DOHH2 (cell line): Measurements from ENCODE around the gene POMGNT2.

ENCODE experiments used
- CTCF ChIP-seq: fragments of 200-600 bp; sonication (generic); IDR thresholded peaks from one replicate; pipeline ENCODE4 v1.5.1; 2014; ENCODE audit warnings: antibody characterized with exemption, mild to moderate bottlenecking, low read depth, low read length; ENCODE audit not compliant: poor library complexity, severe bottlenecking
- EZH2phosphoT487 ChIP-seq: fragments of 200-600 bp; sonication (generic); IDR thresholded peaks from 2 replicates; pipeline ENCODE4 v1.6.1; 2017; ENCODE audit warnings: borderline replicate concordance, mild to moderate bottlenecking, antibody characterized with exemption, low read length, moderate library complexity, mixed read lengths

GRCh38 chr3:43154980-43155379 lies 49.1 kb upstream of the POMGNT2 start:
- TF ChIP-seq CTCF (no peak), EZH2phosphoT487 (no peak)
